ENCODE results near the gene MRFAP1L1.
"Not testable (repeated sequence)": the region's sequence is repeated elsewhere in the genome, so short reads cannot be mapped to it uniquely, and the experiment has no call there.

Gene MRFAP1L1

GRCh38 chr4:6727081-6727942 is 17.6 kb upstream of the MRFAP1L1 start:
- no peak overlapping the region for H3K27ac ChIP-seq
- no peaks in the 10 kb centered on the region for H3K27me3 ChIP-seq (ENCODE audit: insufficient read depth, low read depth, severe bottlenecking)
- no peak for DNase-seq
- TF ChIP-seq CTCF (IDR thresholded peaks at IDR 0.05; ENCODE audit: low read depth, low read length) = no peak
- no peak overlapping the region for H3K4me3 ChIP-seq (ENCODE audit: low read depth, low read length)
- no peaks in the 10 kb centered on the region for H3K9me3 ChIP-seq (ENCODE audit: severe bottlenecking)
- H3K36me3 ChIP-seq = no peaks in the 10 kb centered on the region

GRCh38 chr4:6725427-6725961 is 15.8 kb upstream of the MRFAP1L1 start:
- not testable (repeated sequence) for H3K27ac ChIP-seq; H3K4me3 ChIP-seq (ENCODE audit: low read depth, low read length); DNase-seq; H3K9me3 ChIP-seq (ENCODE audit: severe bottlenecking); H3K36me3 ChIP-seq; H3K27me3 ChIP-seq (ENCODE audit: insufficient read depth, low read depth, severe bottlenecking)

DNA sequence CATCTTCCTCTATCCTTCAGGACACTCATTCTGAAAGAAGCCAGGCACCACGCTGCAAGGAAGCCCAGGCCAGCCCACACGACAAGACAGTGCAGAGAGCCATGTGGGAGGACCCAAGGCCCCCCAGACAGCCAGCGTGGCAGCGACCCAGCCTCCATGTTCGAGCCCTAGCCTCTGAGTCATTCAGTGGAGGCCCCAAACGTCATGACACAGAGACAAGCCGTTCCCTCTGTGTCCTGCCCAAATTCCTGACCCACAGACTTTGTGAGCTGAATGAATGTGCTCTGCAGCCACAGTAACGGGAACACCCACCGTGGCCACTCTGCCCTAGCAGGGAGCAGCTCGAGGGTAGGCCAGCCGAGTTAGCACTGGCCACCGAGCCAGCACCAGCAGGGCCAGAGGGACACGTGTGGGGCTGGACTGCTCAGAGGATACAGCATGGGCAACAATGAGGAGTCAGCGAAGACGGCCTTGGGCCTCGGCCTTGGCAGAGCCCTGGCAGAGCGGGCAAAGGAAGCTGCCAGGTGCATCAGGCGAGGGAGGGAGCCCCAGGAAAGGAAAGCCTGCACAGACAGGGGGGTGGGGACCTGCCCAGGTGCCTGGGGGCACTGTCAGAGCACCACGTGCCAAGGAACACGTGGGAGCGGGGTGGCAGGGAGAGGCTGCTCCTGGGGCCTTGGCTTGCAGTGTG is 14.9 kb upstream of the MRFAP1L1 start:
- Histone ChIP-seq H3K27me3 (ENCODE audit: insufficient read depth, low read depth, severe bottlenecking) (no peaks in the 10 kb centered on the region), H3K4me3 (ENCODE audit: low read depth, low read length) (no peak overlapping the region), H3K9me3 (ENCODE audit: severe bottlenecking) (no peaks in the 10 kb centered on the region), H3K36me3 (no peaks in the 10 kb centered on the region), H3K27ac (no peak overlapping the region)
- DNase-seq = no peak
- no peak for TF ChIP-seq CTCF (IDR thresholded peaks at IDR 0.05; ENCODE audit: low read depth, low read length)

GRCh38 chr4:6723851-6724250 is 14.2 kb upstream of the MRFAP1L1 start:
- no peaks in the 10 kb centered on the region for H3K36me3 ChIP-seq
- no peak for TF ChIP-seq CTCF (IDR thresholded peaks at IDR 0.05; ENCODE audit: low read depth, low read length)

DNA sequence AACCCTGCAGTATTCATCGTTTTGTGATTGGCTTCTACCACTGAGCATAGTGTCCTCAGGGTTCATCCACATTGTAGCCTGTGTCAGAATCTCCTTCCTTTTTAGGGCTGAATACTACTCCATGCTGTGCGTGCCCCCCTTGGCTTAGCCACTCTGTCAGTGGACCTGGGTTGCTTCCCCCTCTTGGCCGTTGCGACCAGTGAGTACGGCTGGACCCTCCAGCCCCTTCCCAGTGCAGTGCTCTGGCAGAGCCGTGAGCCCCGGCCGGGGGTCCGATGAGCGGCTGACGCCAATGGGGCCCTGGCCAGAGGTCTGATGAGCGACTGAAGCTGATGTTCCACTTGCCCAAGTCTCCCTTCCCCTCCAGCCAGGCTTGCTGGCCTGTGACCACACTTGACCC is 13.2 kb upstream of the MRFAP1L1 start:
- no peaks in the 10 kb centered on the region for H3K27me3 ChIP-seq (ENCODE audit: insufficient read depth, low read depth, severe bottlenecking)
- H3K27ac ChIP-seq = no peak overlapping the region
- no peak for DNase-seq
- no peak overlapping the region for H3K4me3 ChIP-seq (ENCODE audit: low read depth, low read length)
- H3K36me3 ChIP-seq = no peaks in the 10 kb centered on the region
- no peaks in the 10 kb centered on the region for H3K9me3 ChIP-seq (ENCODE audit: severe bottlenecking)
- no peak for TF ChIP-seq CTCF (IDR thresholded peaks at IDR 0.05; ENCODE audit: low read depth, low read length)

More at GRCh38 chr4:6723851-6724250, 14.2 kb upstream of the MRFAP1L1 start:
- Histone ChIP-seq H3K9me3 (ENCODE audit: severe bottlenecking) (no peaks in the 10 kb centered on the region), H3K4me3 (ENCODE audit: low read depth, low read length) (no peak overlapping the region), H3K27me3 (ENCODE audit: insufficient read depth, low read depth, severe bottlenecking) (no peaks in the 10 kb centered on the region), H3K27ac (no peak overlapping the region)
- DNase-seq = no peak

GRCh38 chr4:6721121-6721520 is 11.5 kb upstream of the MRFAP1L1 start:
- DNase-seq = no peak
- H3K27ac ChIP-seq = no peak overlapping the region
- no peak for TF ChIP-seq CTCF (IDR thresholded peaks at IDR 0.05; ENCODE audit: low read depth, low read length)

More at GRCh38 chr4:6721121-6721520, 11.5 kb upstream of the MRFAP1L1 start:
- no peaks in the 10 kb centered on the region for H3K27me3 ChIP-seq (ENCODE audit: insufficient read depth, low read depth, severe bottlenecking)
- H3K4me3 ChIP-seq (ENCODE audit: low read depth, low read length) = no peak overlapping the region
- H3K9me3 ChIP-seq (ENCODE audit: severe bottlenecking) = no peaks in the 10 kb centered on the region
- no peaks in the 10 kb centered on the region; the same call in 1 of the 2 replicates for H3K36me3 ChIP-seq
